Panc1 (cell line): Measurements from ENCODE around the gene PYGO2.

Experiments
- CTCF ChIP-seq: fragments of 450-650 bp; IDR thresholded peaks from 2 replicates; pipeline ENCODE4 v1.5.1; 2017; ENCODE audit warnings: mild to moderate bottlenecking
- POLR2AphosphoS5 ChIP-seq: IDR thresholded peaks from 2 replicates; pipeline ENCODE4 v1.6.1; 2012; ENCODE audit warnings: mild to moderate bottlenecking, low read depth, low read length, moderate library complexity
- TCF7L2 ChIP-seq: IDR thresholded peaks from 2 replicates; pipeline ENCODE4 v1.6.1; 2011; ENCODE audit warnings: mild to moderate bottlenecking, low read depth, low read length, inconsistent platforms
- TF ChIP-seq, protein P1 (sequence below), 2 experiments: IDR thresholded peaks; 2 replicates each; pipeline ENCODE4 v1.6.1; 2011 to 2012; ENCODE audit warnings: low read depth in 2 of 2, control low read depth in 1 of 2, low read length in 1 of 2, mild to moderate bottlenecking in 1 of 2, moderate library complexity in 1 of 2; ENCODE audit not compliant: insufficient read depth in 1 of 2

- TF ChIP-seq CTCF (no peak), POLR2AphosphoS5 (no peak), TCF7L2 (no peak)
- TF ChIP-seq, protein P1, sequence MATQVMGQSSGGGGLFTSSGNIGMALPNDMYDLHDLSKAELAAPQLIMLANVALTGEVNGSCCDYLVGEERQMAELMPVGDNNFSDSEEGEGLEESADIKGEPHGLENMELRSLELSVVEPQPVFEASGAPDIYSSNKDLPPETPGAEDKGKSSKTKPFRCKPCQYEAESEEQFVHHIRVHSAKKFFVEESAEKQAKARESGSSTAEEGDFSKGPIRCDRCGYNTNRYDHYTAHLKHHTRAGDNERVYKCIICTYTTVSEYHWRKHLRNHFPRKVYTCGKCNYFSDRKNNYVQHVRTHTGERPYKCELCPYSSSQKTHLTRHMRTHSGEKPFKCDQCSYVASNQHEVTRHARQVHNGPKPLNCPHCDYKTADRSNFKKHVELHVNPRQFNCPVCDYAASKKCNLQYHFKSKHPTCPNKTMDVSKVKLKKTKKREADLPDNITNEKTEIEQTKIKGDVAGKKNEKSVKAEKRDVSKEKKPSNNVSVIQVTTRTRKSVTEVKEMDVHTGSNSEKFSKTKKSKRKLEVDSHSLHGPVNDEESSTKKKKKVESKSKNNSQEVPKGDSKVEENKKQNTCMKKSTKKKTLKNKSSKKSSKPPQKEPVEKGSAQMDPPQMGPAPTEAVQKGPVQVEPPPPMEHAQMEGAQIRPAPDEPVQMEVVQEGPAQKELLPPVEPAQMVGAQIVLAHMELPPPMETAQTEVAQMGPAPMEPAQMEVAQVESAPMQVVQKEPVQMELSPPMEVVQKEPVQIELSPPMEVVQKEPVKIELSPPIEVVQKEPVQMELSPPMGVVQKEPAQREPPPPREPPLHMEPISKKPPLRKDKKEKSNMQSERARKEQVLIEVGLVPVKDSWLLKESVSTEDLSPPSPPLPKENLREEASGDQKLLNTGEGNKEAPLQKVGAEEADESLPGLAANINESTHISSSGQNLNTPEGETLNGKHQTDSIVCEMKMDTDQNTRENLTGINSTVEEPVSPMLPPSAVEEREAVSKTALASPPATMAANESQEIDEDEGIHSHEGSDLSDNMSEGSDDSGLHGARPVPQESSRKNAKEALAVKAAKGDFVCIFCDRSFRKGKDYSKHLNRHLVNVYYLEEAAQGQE (IDR thresholded peaks at IDR 0.05; ENCODE audit: insufficient read depth in 1 of 2, low read depth in 2 of 2, low read length in 1 of 2), result no peak
These were observed 42.3 kb upstream of the PYGO2 start for GRCh38 chr1:155003766-155004351.
